A673 (cell line): ENCODE data around the gene SLC8A3. TPM values are rescaled to one million over a fixed set of nuclear protein-coding genes. Genes with fewer than 3 reads are reported as not detected.

Experiments
- BruUV-seq: library from RNA; stranded (reverse); fragments of 400-500 nt; replicated peaks from 2 replicates; lab custom pipeline; 2021; lab: Mats Ljungman, UMichigan
- CTCF ChIA-PET: fragments of 300-600 bp; sonication (Branson Sonifier 250); formaldehyde crosslinking; loops from one replicate; lab custom pipeline; 2022; ENCODE audit warnings: antibody characterized with exemption; lab: Charles Lee
- POLR2A ChIA-PET: fragments of 300-600 bp; sonication (Branson Sonifier 250); formaldehyde crosslinking; loops from one replicate; lab custom pipeline; 2022; ENCODE audit warnings: antibody characterized with exemption; ENCODE audit not compliant: low non-redundant PET; lab: Charles Lee
- DNase-seq: peaks from one replicate; pipeline ENCODE4 v3.0.0-alpha.2; 2015; ENCODE audit warnings: low spot score
- H3K27ac ChIP-seq: fragments of 200-600 bp; sonication (generic); 2 replicates; pipeline ENCODE4 v1.5.1; 2016; ENCODE audit warnings: mixed run types, low read depth, mild to moderate bottlenecking, mixed read lengths, antibody characterized with exemption, low read length; ENCODE audit not compliant: poor library complexity, severe bottlenecking
- H3K27me3 ChIP-seq: fragments of 200-600 bp; sonication (generic); replicated peaks from 2 replicates; pipeline ENCODE4 v1.6.1; 2017; ENCODE audit warnings: mixed run types, low read depth, mild to moderate bottlenecking, mixed read lengths, antibody characterized with exemption, low read length; ENCODE audit not compliant: insufficient read depth, poor library complexity
- H3K36me3 ChIP-seq: fragments of 200-600 bp; sonication (generic); 2 replicates; pipeline ENCODE4 v1.6.1; 2016; ENCODE audit warnings: mixed run types, mild to moderate bottlenecking, mixed read lengths, antibody characterized with exemption, low read length; ENCODE audit not compliant: insufficient read depth, poor library complexity, severe bottlenecking
- H3K4me1 ChIP-seq: fragments of 200-600 bp; sonication (generic); 2 replicates; pipeline ENCODE4 v1.6.1; 2017; ENCODE audit warnings: mixed run types, mild to moderate bottlenecking, mixed read lengths, antibody characterized with exemption, low read length; ENCODE audit not compliant: insufficient read depth, poor library complexity, severe bottlenecking
- H3K4me3 ChIP-seq: fragments of 200-600 bp; sonication (generic); 2 replicates; pipeline ENCODE4 v1.5.1; 2016; ENCODE audit warnings: low read depth, mixed run types, mild to moderate bottlenecking, mixed read lengths, low read length; ENCODE audit not compliant: poor library complexity, severe bottlenecking
- H3K9me3 ChIP-seq: fragments of 200-600 bp; sonication (generic); 2 replicates; pipeline ENCODE4 v1.6.1; 2016; ENCODE audit warnings: mixed run types, low read depth, mild to moderate bottlenecking, mixed read lengths, antibody characterized with exemption, low read length; ENCODE audit not compliant: poor library complexity, severe bottlenecking
- EZH2 ChIP-seq: fragments of 200-600 bp; sonication (generic); IDR thresholded peaks from 2 replicates; pipeline ENCODE4 v1.6.1; 2017; ENCODE audit warnings: borderline replicate concordance, low read depth, mild to moderate bottlenecking, mixed read lengths, antibody characterized with exemption, low read length; ENCODE audit not compliant: poor library complexity, severe bottlenecking
- intact Hi-C: fragments of 100-400 bp; cut with micrococcal nuclease; formaldehyde crosslinking; loops from one replicate; pipeline ENCODE4 v1.10.0; 2022; ENCODE audit not compliant: unreplicated experiment
- total RNA-seq: library from RNA; stranded (reverse); gene quantifications from 2 replicates; pipeline ENCODE4 v1.2.3, GENCODE V29; 2021
- TF ChIP-seq, protein P1 (sequence below): fragments of 300-800, 200-600 bp; sonication (generic); conservative IDR thresholded peaks from 2 replicates; pipeline ENCODE4 v1.5.1; 2017; ENCODE audit warnings: low read depth, mild to moderate bottlenecking, antibody characterized with exemption, low read length, moderate library complexity, mixed read lengths

SLC8A3 gene
- total RNA-seq, 1 experiment from 2014 or later: not detected

DNA sequence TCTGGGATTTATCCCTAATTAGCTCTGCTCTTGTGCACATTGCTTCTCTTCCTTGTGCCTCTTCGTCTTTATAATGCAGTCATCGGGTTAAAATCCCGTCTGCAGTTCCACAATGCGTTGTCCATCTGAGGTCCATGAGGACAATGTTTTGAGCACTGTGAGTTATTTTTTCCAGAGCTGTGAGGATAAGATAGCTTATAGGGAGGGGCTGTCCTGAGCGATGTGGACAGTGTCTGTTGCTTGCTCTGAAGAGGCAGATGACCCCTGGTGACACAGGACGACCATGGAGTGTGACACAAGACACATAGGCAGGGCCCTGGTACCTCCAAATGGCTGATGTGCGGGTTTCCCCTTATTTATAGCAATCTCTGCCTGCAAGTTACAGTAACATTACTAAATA lies 177.0 kb downstream of the SLC8A3 start:
- intact Hi-C loops: loop anchor here (5.0 kb wide), 1 partner anchor 194 kb away; no protein-coding TSS in a partner anchor
- no TSS peak for BruUV-seq
- H3K27ac ChIP-seq: no peak overlapping the region
- H3K27me3 ChIP-seq: no peaks in the 10 kb centered on the region
- POLR2A ChIA-PET: interaction anchor here (0.6 kb wide), 1 partner anchor 1767 kb away, joined by 3 read pairs; no protein-coding TSS in a partner anchor
- H3K4me1 ChIP-seq: no peaks in the 10 kb centered on the region
- TF ChIP-seq, protein P1, sequence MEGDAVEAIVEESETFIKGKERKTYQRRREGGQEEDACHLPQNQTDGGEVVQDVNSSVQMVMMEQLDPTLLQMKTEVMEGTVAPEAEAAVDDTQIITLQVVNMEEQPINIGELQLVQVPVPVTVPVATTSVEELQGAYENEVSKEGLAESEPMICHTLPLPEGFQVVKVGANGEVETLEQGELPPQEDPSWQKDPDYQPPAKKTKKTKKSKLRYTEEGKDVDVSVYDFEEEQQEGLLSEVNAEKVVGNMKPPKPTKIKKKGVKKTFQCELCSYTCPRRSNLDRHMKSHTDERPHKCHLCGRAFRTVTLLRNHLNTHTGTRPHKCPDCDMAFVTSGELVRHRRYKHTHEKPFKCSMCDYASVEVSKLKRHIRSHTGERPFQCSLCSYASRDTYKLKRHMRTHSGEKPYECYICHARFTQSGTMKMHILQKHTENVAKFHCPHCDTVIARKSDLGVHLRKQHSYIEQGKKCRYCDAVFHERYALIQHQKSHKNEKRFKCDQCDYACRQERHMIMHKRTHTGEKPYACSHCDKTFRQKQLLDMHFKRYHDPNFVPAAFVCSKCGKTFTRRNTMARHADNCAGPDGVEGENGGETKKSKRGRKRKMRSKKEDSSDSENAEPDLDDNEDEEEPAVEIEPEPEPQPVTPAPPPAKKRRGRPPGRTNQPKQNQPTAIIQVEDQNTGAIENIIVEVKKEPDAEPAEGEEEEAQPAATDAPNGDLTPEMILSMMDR: no peak
- no peak for TF ChIP-seq EZH2
- CTCF ChIA-PET: interaction anchor here (0.6 kb wide), 1 partner anchor 180 kb away, joined by 5 read pairs; no protein-coding TSS in a partner anchor
- no peaks in the 10 kb centered on the region for H3K9me3 ChIP-seq
- DNase-seq: no peak
- no peaks in the 10 kb centered on the region for H3K36me3 ChIP-seq
- H3K4me3 ChIP-seq: no peak overlapping the region

DNA sequence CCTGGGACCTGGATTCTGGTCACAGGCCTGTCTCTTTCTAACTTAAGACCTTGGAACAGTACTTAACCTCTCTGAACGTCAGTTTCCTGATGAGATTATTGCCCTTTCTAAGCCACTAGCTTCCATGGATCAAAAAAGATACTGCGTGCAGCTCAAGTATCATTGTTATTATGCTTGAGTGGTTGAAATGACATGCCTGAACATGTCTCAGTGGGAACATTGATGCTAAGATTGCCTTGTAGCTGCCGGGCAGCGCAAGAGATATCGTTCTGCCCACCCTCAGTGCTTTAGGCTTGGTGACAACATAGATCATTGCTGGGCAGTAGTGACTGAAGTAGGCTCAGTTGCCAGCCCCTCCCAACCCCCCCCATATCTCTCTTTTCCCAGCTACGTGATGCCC lies 177.7 kb downstream of the SLC8A3 start:
- Histone ChIP-seq H3K27ac (no peak overlapping the region), H3K36me3 (no peaks in the 10 kb centered on the region), H3K9me3 (no peaks in the 10 kb centered on the region), H3K4me1 (no peaks in the 10 kb centered on the region), H3K4me3 (no peak overlapping the region), H3K27me3 (peaks cover 3% of the 10 kb centered on the region)
- POLR2A ChIA-PET: no interaction called here
- BruUV-seq: no TSS peak
- TF ChIP-seq, protein P1: no peak
- no peak for TF ChIP-seq EZH2
- no peak for DNase-seq
- intact Hi-C loops: loop anchor here (5.0 kb wide), 1 partner anchor 194 kb away; no protein-coding TSS in a partner anchor
- CTCF ChIA-PET: interaction anchor here (0.6 kb wide), 1 partner anchor 179 kb away, joined by 5 read pairs; no protein-coding TSS in a partner anchor

DNA sequence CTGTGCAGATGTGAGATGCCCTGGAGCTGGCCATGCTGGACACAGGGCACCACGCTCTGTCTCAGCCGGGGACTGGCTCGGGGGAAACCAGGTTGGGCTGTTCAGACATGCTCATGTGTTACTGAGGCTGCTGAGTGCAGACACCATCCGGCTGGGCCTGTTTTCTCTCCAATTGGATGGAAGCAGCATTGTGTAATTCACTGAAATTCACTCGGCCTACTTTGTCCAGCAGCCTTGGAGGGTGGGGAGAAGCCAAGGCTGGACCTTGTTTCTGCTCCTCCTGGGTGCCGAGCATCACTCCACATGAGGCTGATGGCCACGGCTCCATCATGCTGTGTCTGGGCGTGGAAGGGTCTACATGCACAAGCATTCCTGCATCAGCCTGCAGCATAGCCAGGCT lies 178.8 kb downstream of the SLC8A3 start:
- no peak for DNase-seq
- TF ChIP-seq, protein P1: no peak
- no peak for TF ChIP-seq EZH2
- Histone ChIP-seq H3K4me3 (no peak overlapping the region), H3K36me3 (no peaks in the 10 kb centered on the region), H3K9me3 (no peaks in the 10 kb centered on the region), H3K4me1 (no peaks in the 10 kb centered on the region), H3K27ac (no peak overlapping the region), H3K27me3 (peaks cover 3% of the 10 kb centered on the region)
- POLR2A ChIA-PET: no interaction called here
- BruUV-seq: no TSS peak
- CTCF ChIA-PET: no interaction called here
- intact Hi-C loops: loop anchor here (5.0 kb wide), 1 partner anchor 193 kb away; no protein-coding TSS in a partner anchor
